KMS-11 (cell line): ENCODE results near the gene CDH7.

Source experiments
- H2AFZ ChIP-seq: fragments of 200-600 bp; sonication (generic); 2 replicates; pipeline ENCODE4 v1.6.1; 2016; ENCODE audit warnings: antibody characterized with exemption, mixed run types, low read depth
- H3K27ac ChIP-seq: fragments of 200-600 bp; sonication (generic); 2 replicates; pipeline ENCODE4 v1.6.1; 2016; ENCODE audit warnings: mild to moderate bottlenecking, mixed run types
- H3K27me3 ChIP-seq: fragments of 200-600 bp; sonication (generic); 2 replicates; pipeline ENCODE4 v1.6.1; 2017; ENCODE audit warnings: mild to moderate bottlenecking, low read depth, mixed run types, moderate library complexity; ENCODE audit not compliant: insufficient read depth
- H3K36me3 ChIP-seq: fragments of 200-600 bp; sonication (generic); 2 replicates; pipeline ENCODE4 v1.6.1; 2017; ENCODE audit warnings: mild to moderate bottlenecking, mixed run types; ENCODE audit not compliant: insufficient read depth
- H3K4me1 ChIP-seq: fragments of 200-600 bp; sonication (generic); 2 replicates; pipeline ENCODE4 v1.6.1; 2016; ENCODE audit warnings: mild to moderate bottlenecking, low read depth, mixed run types; ENCODE audit not compliant: poor library complexity, severe bottlenecking
- H3K4me2 ChIP-seq: fragments of 200-600 bp; sonication (generic); 2 replicates; pipeline ENCODE4 v1.7.0; 2016; ENCODE audit warnings: mild to moderate bottlenecking, mixed run types
- H3K4me3 ChIP-seq: fragments of 200-600 bp; sonication (generic); IDR thresholded peaks from 2 replicates; pipeline ENCODE4 v1.6.1; 2017; ENCODE audit warnings: low read depth, low read length, mixed read lengths; ENCODE audit not compliant: insufficient read depth
- H3K79me2 ChIP-seq: fragments of 200-600 bp; sonication (generic); 2 replicates; pipeline ENCODE4 v1.6.1; 2016; ENCODE audit warnings: low read depth, mixed run types; ENCODE audit not compliant: insufficient read depth
- H3K9ac ChIP-seq: fragments of 200-600 bp; sonication (generic); 2 replicates; pipeline ENCODE4 v1.6.1; 2016; ENCODE audit warnings: mild to moderate bottlenecking, mixed run types
- H4K20me1 ChIP-seq: fragments of 200-600 bp; sonication (generic); 2 replicates; pipeline ENCODE4 v1.6.1; 2016; ENCODE audit warnings: mild to moderate bottlenecking, mixed run types; ENCODE audit not compliant: insufficient read depth
- TF ChIP-seq, protein P1 (sequence below): fragments of 200-600 bp; sonication (generic); conservative IDR thresholded peaks from 2 replicates; pipeline ENCODE4 v1.6.1; 2017; ENCODE audit warnings: low read depth, mild to moderate bottlenecking, antibody characterized with exemption, low read length, moderate library complexity, mixed read lengths

CDH7 gene

DNA sequence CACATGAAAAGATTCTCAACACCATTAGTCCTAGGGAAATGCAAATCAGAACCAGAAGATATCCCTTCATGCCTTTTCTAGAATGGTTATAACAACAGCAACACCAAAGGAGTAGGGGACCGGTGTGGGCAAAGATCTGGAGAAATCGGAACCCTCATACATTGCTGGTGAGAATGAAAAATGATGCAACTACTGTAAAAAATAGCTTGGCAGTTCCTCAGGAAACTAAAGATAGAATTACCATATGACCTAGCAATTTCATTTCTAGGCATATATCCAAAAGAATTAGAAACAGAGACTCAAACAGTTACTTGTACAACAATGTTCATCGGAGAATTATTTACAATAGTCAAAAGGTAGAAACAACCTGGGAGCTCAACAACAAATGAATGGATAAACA, 29.2 kb upstream of the CDH7 start:
- Histone ChIP-seq H3K9ac (no peak overlapping the region), H3K4me2 (peak overlapping the region; percentile 29)
- TF ChIP-seq, protein P1, sequence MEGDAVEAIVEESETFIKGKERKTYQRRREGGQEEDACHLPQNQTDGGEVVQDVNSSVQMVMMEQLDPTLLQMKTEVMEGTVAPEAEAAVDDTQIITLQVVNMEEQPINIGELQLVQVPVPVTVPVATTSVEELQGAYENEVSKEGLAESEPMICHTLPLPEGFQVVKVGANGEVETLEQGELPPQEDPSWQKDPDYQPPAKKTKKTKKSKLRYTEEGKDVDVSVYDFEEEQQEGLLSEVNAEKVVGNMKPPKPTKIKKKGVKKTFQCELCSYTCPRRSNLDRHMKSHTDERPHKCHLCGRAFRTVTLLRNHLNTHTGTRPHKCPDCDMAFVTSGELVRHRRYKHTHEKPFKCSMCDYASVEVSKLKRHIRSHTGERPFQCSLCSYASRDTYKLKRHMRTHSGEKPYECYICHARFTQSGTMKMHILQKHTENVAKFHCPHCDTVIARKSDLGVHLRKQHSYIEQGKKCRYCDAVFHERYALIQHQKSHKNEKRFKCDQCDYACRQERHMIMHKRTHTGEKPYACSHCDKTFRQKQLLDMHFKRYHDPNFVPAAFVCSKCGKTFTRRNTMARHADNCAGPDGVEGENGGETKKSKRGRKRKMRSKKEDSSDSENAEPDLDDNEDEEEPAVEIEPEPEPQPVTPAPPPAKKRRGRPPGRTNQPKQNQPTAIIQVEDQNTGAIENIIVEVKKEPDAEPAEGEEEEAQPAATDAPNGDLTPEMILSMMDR: no peak

DNA sequence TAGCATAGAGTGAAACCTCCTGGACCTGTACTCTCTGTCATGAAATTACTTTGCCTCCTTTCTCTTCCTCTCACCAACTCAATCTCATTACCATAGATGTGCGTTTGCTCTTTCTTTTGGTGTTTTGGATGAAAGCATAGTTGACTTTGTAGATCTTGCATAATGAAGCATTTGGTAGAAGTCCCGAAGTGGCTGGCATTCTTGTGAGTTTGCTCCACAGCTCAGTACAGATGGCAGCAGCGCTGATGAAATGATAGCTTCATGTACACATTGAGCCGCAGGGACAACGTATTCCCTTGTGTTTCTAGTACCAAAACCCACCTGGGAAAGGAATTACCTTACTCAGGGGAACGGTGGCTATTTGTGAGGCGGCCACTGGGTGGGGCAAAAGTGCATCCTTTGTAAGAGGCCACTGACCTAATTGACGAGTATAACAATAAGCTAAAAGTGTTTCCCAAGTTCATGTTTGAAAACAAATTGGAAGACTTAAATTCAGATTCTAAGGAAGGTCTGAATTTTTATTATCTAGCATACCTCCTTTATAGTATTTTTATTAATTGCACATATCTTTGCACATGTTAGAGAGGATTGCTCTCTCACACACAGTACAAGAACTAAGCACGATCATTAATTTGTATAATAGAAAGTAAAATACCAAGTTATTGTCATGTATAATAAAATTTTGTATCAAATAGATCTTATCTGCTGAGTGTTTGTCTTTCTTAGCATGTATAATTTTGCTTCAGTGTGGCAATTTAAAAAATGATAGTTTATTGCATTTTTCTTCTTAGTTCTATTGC, 25.4 kb upstream of the CDH7 start:
- Histone ChIP-seq H3K79me2 (no peaks in the 10 kb centered on the region), H2AFZ (peak overlapping the region; percentile 19), H3K4me2 (no peak overlapping the region), H3K27ac (no peak overlapping the region), H3K27me3 (no peaks in the 10 kb centered on the region), H3K36me3 (no peaks in the 10 kb centered on the region), H3K4me3 (no peak overlapping the region), H3K9ac (no peak overlapping the region), H4K20me1 (no peaks in the 10 kb centered on the region), H3K4me1 (peaks cover 23% of the 10 kb centered on the region)
- TF ChIP-seq, protein P1: peak; percentile 90

More for the DNA sequence above, 29.2 kb upstream of the CDH7 start:
- Histone ChIP-seq H3K4me3 (no peak overlapping the region), H3K79me2 (no peaks in the 10 kb centered on the region), H3K27me3 (no peaks in the 10 kb centered on the region), H3K4me1 (peaks cover 23% of the 10 kb centered on the region), H2AFZ (peak overlapping the region; percentile 10; the same call in 1 of the 2 replicates), H3K36me3 (no peaks in the 10 kb centered on the region), H3K27ac (no peak overlapping the region), H4K20me1 (no peaks in the 10 kb centered on the region)

DNA sequence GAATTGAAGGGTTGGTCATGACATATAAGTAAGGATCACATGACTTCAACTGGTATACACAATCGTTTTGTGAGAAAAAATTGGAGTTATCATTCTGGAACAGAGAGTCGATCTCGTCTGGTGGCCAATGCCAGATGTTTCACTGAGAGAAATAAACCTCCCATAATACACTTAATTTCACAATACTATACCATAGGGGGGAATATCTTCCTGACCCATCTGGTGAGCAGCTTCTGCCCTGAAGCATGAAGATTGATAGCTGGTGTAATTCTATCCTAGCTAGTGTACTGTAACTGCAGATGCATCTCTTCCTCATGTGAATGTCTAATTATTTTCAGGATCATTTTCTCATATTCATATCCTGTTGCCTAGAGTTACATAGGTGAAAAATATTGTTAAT, 15.7 kb upstream of the CDH7 start:
- no peak overlapping the region for H2AFZ ChIP-seq
- H3K9ac ChIP-seq: no peak overlapping the region
- H3K27ac ChIP-seq: no peak overlapping the region
- H3K4me1 ChIP-seq: peaks cover 11% of the 10 kb centered on the region
- no peak overlapping the region for H3K4me3 ChIP-seq
- TF ChIP-seq, protein P1: no peak
- H3K36me3 ChIP-seq: no peaks in the 10 kb centered on the region
- H3K79me2 ChIP-seq: no peaks in the 10 kb centered on the region
- no peaks in the 10 kb centered on the region for H3K27me3 ChIP-seq
- no peaks in the 10 kb centered on the region for H4K20me1 ChIP-seq
- H3K4me2 ChIP-seq: no peak overlapping the region

DNA sequence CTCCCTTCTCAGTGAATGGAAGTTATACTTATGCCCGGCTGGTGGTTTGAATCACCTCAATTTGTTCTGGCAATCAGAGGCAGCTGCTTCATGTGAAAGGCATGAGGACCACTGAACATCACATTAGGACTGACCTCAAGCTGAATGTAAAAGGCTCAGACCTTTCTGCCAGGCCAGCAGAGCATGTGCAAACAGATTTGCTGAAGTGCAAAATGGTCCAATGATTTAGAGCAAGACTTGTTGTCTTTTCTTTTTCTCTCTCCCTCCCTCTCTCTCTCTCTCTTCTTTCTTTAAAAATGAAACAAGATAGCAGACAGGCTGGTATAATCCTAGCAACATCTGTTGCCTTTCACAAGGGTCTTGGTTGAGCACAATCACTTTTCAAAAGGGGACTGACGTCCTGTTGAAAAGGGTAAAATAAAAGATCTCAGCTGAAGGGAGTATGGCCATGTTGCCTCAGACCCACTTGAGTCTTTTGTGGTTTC, 13.3 kb upstream of the CDH7 start:
- Histone ChIP-seq H3K27me3 (no peaks in the 10 kb centered on the region), H3K4me3 (no peak overlapping the region), H3K4me1 (peaks cover 11% of the 10 kb centered on the region), H3K4me2 (no peak overlapping the region), H3K9ac (no peak overlapping the region), H2AFZ (peak overlapping the region; percentile 53; the same call in 1 of the 2 replicates), H3K36me3 (no peaks in the 10 kb centered on the region), H3K27ac (no peak overlapping the region; the same call in 1 of the 2 replicates), H4K20me1 (no peaks in the 10 kb centered on the region), H3K79me2 (no peaks in the 10 kb centered on the region)
- TF ChIP-seq, protein P1: no peak
